ENCODE results near the gene CST6. TPM values are rescaled to one million over a fixed set of nuclear protein-coding genes. Genes with fewer than 3 reads are reported as not detected.

The CST6 gene
- total RNA-seq, 1 donor from 2014 or later = not detected

DNA sequence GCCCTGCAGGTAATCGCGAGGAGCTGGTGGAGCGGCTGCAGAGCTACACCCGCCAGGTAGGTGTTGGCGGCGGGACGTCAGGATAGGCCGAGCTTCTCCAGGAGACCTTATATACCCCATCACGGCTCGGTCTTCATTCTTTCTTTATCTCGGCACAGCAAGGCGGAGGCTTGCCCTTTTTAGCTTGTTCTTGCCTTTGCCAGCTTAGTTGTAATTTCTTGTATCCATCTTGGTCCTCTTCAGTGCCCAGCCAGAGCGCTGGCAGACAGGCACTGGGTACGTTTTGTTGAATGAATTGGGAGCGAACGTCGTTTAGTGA lies 40.8 kb downstream of the CST6 start:
- DNase-seq (ENCODE audit: low read depth) = no peak
- Histone ChIP-seq H3K36me3 (ENCODE audit: insufficient read depth, low read length) (peaks cover 29% of the 10 kb centered on the region), H4K20me1 (ENCODE audit: insufficient read depth, low read length) (peaks cover 37% of the 10 kb centered on the region), H3K9me3 (ENCODE audit: insufficient read depth, low read depth, low read length) (no peaks in the 10 kb centered on the region), H3K27ac (ENCODE audit: low read depth, low read length) (peak overlapping the region; percentile 89), H3K9ac (ENCODE audit: low read length) (peak overlapping the region; percentile 99), H3K27me3 (ENCODE audit: insufficient read depth, low read length) (no peaks in the 10 kb centered on the region), H3K4me1 (ENCODE audit: insufficient read depth, low read length) (peaks cover 20% of the 10 kb centered on the region), H3K4me2 (ENCODE audit: low read length) (peak overlapping the region; percentile 94), H3K79me2 (ENCODE audit: insufficient read depth, low read length) (peaks cover 51% of the 10 kb centered on the region), H3K4me3 (ENCODE audit: insufficient read depth, low read depth, low read length) (peak overlapping the region; percentile 96), H2AFZ (ENCODE audit: low read depth, low read length) (peak overlapping the region; percentile 95)
- H3K4me3 Mint-ChIP-seq (ENCODE audit: unreplicated experiment) = peak overlapping the region; percentile 98
- H3K4me1 Mint-ChIP-seq (ENCODE audit: low read depth, unreplicated experiment) = peaks cover 20% of the 10 kb centered on the region
- TF ChIP-seq EZH2 (IDR thresholded peaks at IDR 0.05; ENCODE audit: insufficient read depth, low read length) (no peak), CTCF (IDR thresholded peaks at IDR 0.05; ENCODE audit: insufficient read depth, low read depth, low read length) (no peak)
- peak overlapping the region; percentile 94 for H3K27ac Mint-ChIP-seq (ENCODE audit: unreplicated experiment)
- H3K27me3 Mint-ChIP-seq (ENCODE audit: low read depth, unreplicated experiment) = peaks cover 2% of the 10 kb centered on the region
- FAIRE-seq = no peak
- H3K36me3 Mint-ChIP-seq (ENCODE audit: low read depth, unreplicated experiment) = peaks cover 14% of the 10 kb centered on the region
- no peaks in the 10 kb centered on the region for H3K9me3 Mint-ChIP-seq (ENCODE audit: unreplicated experiment)

GRCh38 chr11:66055021-66055420 lies 43.2 kb downstream of the CST6 start:
- H3K4me1 ChIP-seq (ENCODE audit: insufficient read depth, low read length) = peaks cover 14% of the 10 kb centered on the region
- no peak for TF ChIP-seq EZH2 (IDR thresholded peaks at IDR 0.05; ENCODE audit: insufficient read depth, low read length)
- H2AFZ ChIP-seq (ENCODE audit: low read depth, low read length) = no peak overlapping the region
- no peak overlapping the region for H3K9ac ChIP-seq (ENCODE audit: low read length)
- H3K36me3 Mint-ChIP-seq (ENCODE audit: low read depth, unreplicated experiment) = peaks cover 19% of the 10 kb centered on the region
- H4K20me1 ChIP-seq (ENCODE audit: insufficient read depth, low read length) = peaks cover 58% of the 10 kb centered on the region
- H3K27me3 Mint-ChIP-seq (ENCODE audit: low read depth, unreplicated experiment) = no peaks in the 10 kb centered on the region
- FAIRE-seq = no peak
- no peak overlapping the region for H3K4me3 ChIP-seq (ENCODE audit: insufficient read depth, low read depth, low read length)
- no peaks in the 10 kb centered on the region for H3K27me3 ChIP-seq (ENCODE audit: insufficient read depth, low read length)
- H3K9me3 Mint-ChIP-seq (ENCODE audit: unreplicated experiment) = no peaks in the 10 kb centered on the region
- H3K4me1 Mint-ChIP-seq (ENCODE audit: low read depth, unreplicated experiment) = peaks cover 20% of the 10 kb centered on the region
- no peak for DNase-seq (ENCODE audit: low read depth)
- H3K79me2 ChIP-seq (ENCODE audit: insufficient read depth, low read length) = peaks cover 54% of the 10 kb centered on the region
- peaks cover 50% of the 10 kb centered on the region for H3K36me3 ChIP-seq (ENCODE audit: insufficient read depth, low read length)
- H3K4me2 ChIP-seq (ENCODE audit: low read length) = no peak overlapping the region
- no peaks in the 10 kb centered on the region for H3K9me3 ChIP-seq (ENCODE audit: insufficient read depth, low read depth, low read length)
- H3K27ac Mint-ChIP-seq (ENCODE audit: unreplicated experiment) = no peak overlapping the region
- H3K4me3 Mint-ChIP-seq (ENCODE audit: unreplicated experiment) = peak overlapping the region; percentile 6
- H3K27ac ChIP-seq (ENCODE audit: low read depth, low read length) = no peak overlapping the region

DNA sequence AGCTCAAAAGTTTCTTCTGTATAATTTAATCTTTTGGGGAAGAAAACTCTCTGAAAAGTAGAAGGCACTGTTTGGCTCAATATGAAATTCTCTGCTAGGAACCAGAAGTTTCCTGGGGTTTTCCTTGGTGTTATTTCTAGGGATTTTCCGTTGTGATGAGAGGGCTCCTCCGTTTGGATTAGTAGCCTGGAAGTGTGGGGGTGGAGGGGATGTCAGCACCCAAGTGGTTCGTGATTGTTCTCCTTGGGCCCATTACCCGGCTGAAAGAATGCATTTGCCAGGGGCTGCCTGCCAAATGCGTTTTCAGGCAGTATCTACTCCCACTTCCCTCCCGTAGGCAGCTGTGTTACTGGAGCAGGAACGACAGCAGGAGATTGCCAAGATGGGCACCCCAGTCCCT lies 44.7 kb downstream of the CST6 start:
- Mint-ChIP-seq H3K36me3 (ENCODE audit: low read depth, unreplicated experiment) (peaks cover 21% of the 10 kb centered on the region), H3K27me3 (ENCODE audit: low read depth, unreplicated experiment) (no peaks in the 10 kb centered on the region), H3K9me3 (ENCODE audit: unreplicated experiment) (no peaks in the 10 kb centered on the region), H3K4me3 (ENCODE audit: unreplicated experiment) (no peak overlapping the region), H3K4me1 (ENCODE audit: low read depth, unreplicated experiment) (peaks cover 11% of the 10 kb centered on the region), H3K27ac (ENCODE audit: unreplicated experiment) (no peak overlapping the region)
- no peaks in the 10 kb centered on the region for H3K27me3 ChIP-seq (ENCODE audit: insufficient read depth, low read length)
- H2AFZ ChIP-seq (ENCODE audit: low read depth, low read length) = no peak overlapping the region
- no peak overlapping the region for H3K4me2 ChIP-seq (ENCODE audit: low read length)
- TF ChIP-seq EZH2 (IDR thresholded peaks at IDR 0.05; ENCODE audit: insufficient read depth, low read length) (no peak), CTCF (IDR thresholded peaks at IDR 0.05; ENCODE audit: insufficient read depth, low read depth, low read length) (no peak)
- H3K27ac ChIP-seq (ENCODE audit: low read depth, low read length) = no peak overlapping the region
- no peak overlapping the region for H3K4me3 ChIP-seq (ENCODE audit: insufficient read depth, low read depth, low read length)
- H3K9ac ChIP-seq (ENCODE audit: low read length) = no peak overlapping the region
- peaks cover 70% of the 10 kb centered on the region for H4K20me1 ChIP-seq (ENCODE audit: insufficient read depth, low read length)
- peaks cover 9% of the 10 kb centered on the region for H3K4me1 ChIP-seq (ENCODE audit: insufficient read depth, low read length)
- DNase-seq (ENCODE audit: low read depth) (no peak), FAIRE-seq (no peak)
- peaks cover 57% of the 10 kb centered on the region for H3K79me2 ChIP-seq (ENCODE audit: insufficient read depth, low read length)
- no peaks in the 10 kb centered on the region for H3K9me3 ChIP-seq (ENCODE audit: insufficient read depth, low read depth, low read length)
- peaks cover 64% of the 10 kb centered on the region for H3K36me3 ChIP-seq (ENCODE audit: insufficient read depth, low read length)
